HEK293 (cell line): ENCODE results near the gene STYX.

ENCODE experiments used
- CTCF ChIA-PET: fragments of 350-600 bp; formaldehyde crosslinking; extraction: SDS; loops from one replicate; lab custom pipeline; 2021; ENCODE audit warnings: antibody characterized with exemption; lab: Yijun Ruan, JAX
- POLR2A ChIA-PET: fragments of 300-600 bp; formaldehyde crosslinking; extraction: SDS; loops from one replicate; lab custom pipeline; 2020; ENCODE audit warnings: antibody characterized with exemption, inconsistent platforms; lab: Yijun Ruan, JAX
- H3K27ac ChIP-seq: fragments of 200-500 bp; sonication (Bioruptor generic); 2 replicates; pipeline ENCODE4 v1.5.1; 2014; ENCODE audit warnings: low read depth, low read length, control low read depth, inconsistent platforms; ENCODE audit errors: extremely low read depth
- H3K36me3 ChIP-seq, 2 experiments: fragments of 200-500 bp in 1 of 2; sonication (Bioruptor generic) in 1 of 2; 1 replicate in 1 of 2; 2 replicates in 1 of 2; pipeline ENCODE4 v1.5.1; 2014 to 2017; ENCODE audit warnings: inconsistent platforms in 2 of 2, low read length in 2 of 2; ENCODE audit not compliant: control insufficient read depth in 2 of 2, insufficient read depth in 1 of 2
- H3K4me1 ChIP-seq: fragments of 200-500 bp; sonication (Bioruptor generic); 2 replicates; pipeline ENCODE4 v1.5.1; 2014; ENCODE audit warnings: mild to moderate bottlenecking, low read length, inconsistent platforms; ENCODE audit not compliant: control insufficient read depth, insufficient read depth
- H3K4me3 ChIP-seq: 2 replicates; pipeline ENCODE4 v1.5.1; 2011; ENCODE audit warnings: low read depth, mild to moderate bottlenecking, control low read depth, low read length, moderate library complexity
- H3K9me3 ChIP-seq: fragments of 200-500 bp; sonication (Bioruptor generic); 2 replicates; pipeline ENCODE4 v1.5.1; 2014; ENCODE audit warnings: low read depth, low read length, inconsistent platforms; ENCODE audit not compliant: control insufficient read depth, insufficient read depth
- GLIS1 ChIP-seq: fragments of 450-650 bp; formaldehyde crosslinking; IDR thresholded peaks from 2 replicates; pipeline ENCODE4 v1.5.1; 2016; ENCODE audit warnings: missing biosample characterization, missing genetic modification characterization
- HOXA7 ChIP-seq: sonication (generic); formaldehyde crosslinking; IDR thresholded peaks from 2 replicates; pipeline ENCODE4 v1.8.1; 2022; ENCODE audit warnings: missing genetic modification reagents, borderline replicate concordance
- IKZF3 ChIP-seq: fragments of 450-650 bp; IDR thresholded peaks from 2 replicates; pipeline ENCODE4 v1.5.0; 2018; ENCODE audit warnings: missing biosample characterization, mild to moderate bottlenecking, missing genetic modification characterization, moderate library complexity
- KLF9 ChIP-seq: fragments of 450-650 bp; formaldehyde crosslinking; IDR thresholded peaks from 2 replicates; pipeline ENCODE4 v1.5.1; 2016; ENCODE audit warnings: missing biosample characterization, missing genetic modification characterization, low read depth
- PRDM10 ChIP-seq: fragments of 450-650 bp; formaldehyde crosslinking; IDR thresholded peaks from 2 replicates; pipeline ENCODE4 v1.5.1; 2016; ENCODE audit warnings: missing biosample characterization, missing genetic modification characterization
- RBAK ChIP-seq: fragments of 450-650 bp; formaldehyde crosslinking; IDR thresholded peaks from 2 replicates; pipeline ENCODE4 v1.5.1; 2016; ENCODE audit warnings: missing biosample characterization, missing genetic modification characterization
- SCRT1 ChIP-seq: fragments of 450-650 bp; formaldehyde crosslinking; IDR thresholded peaks from 2 replicates; pipeline ENCODE4 v1.5.1; 2016; ENCODE audit warnings: missing biosample characterization, missing genetic modification characterization, borderline replicate concordance
- SP7 ChIP-seq: fragments of 450-650 bp; formaldehyde crosslinking; IDR thresholded peaks from 2 replicates; pipeline ENCODE4 v1.5.1; 2016; ENCODE audit warnings: missing biosample characterization, missing genetic modification characterization
- ZBTB17 ChIP-seq: fragments of 450-650 bp; formaldehyde crosslinking; IDR thresholded peaks from 2 replicates; pipeline ENCODE4 v1.5.1; 2016; ENCODE audit warnings: missing biosample characterization, missing genetic modification characterization
- ZNF132 ChIP-seq: fragments of 450-650 bp; formaldehyde crosslinking; IDR thresholded peaks from 2 replicates; pipeline ENCODE4 v1.5.1; 2017; ENCODE audit warnings: missing biosample characterization, missing genetic modification characterization, borderline replicate concordance
- ZNF16 ChIP-seq: fragments of 450-650 bp; formaldehyde crosslinking; IDR thresholded peaks from 2 replicates; pipeline ENCODE4 v1.5.1; 2016; ENCODE audit warnings: low read depth, missing biosample characterization, missing genetic modification characterization
- ZNF174 ChIP-seq: fragments of 450-650 bp; formaldehyde crosslinking; IDR thresholded peaks from 2 replicates; pipeline ENCODE4 v1.5.0; 2017; ENCODE audit warnings: missing biosample characterization, mild to moderate bottlenecking, missing genetic modification characterization
- ZNF175 ChIP-seq: fragments of 450-650 bp; formaldehyde crosslinking; IDR thresholded peaks from 2 replicates; pipeline ENCODE4 v1.5.1; 2016; ENCODE audit warnings: missing biosample characterization, missing genetic modification characterization
- ZNF248 ChIP-seq: fragments of 450-650 bp; formaldehyde crosslinking; IDR thresholded peaks from 2 replicates; pipeline ENCODE4 v1.5.1; 2017; ENCODE audit warnings: missing biosample characterization, missing genetic modification characterization
- ZNF335 ChIP-seq: fragments of 450-650 bp; formaldehyde crosslinking; conservative IDR thresholded peaks from 2 replicates; pipeline ENCODE4 v1.5.1; 2016; ENCODE audit warnings: missing biosample characterization, missing genetic modification characterization
- ZNF391 ChIP-seq: fragments of 450-650 bp; formaldehyde crosslinking; IDR thresholded peaks from 2 replicates; pipeline ENCODE4 v1.5.1; 2016; ENCODE audit warnings: low read depth, missing biosample characterization, missing genetic modification characterization, borderline replicate concordance
- ZNF404 ChIP-seq: fragments of 450-650 bp; formaldehyde crosslinking; IDR thresholded peaks from 2 replicates; pipeline ENCODE4 v1.5.1; 2017; ENCODE audit warnings: missing biosample characterization, missing genetic modification characterization
- ZNF449 ChIP-seq: fragments of 450-650 bp; formaldehyde crosslinking; IDR thresholded peaks from 2 replicates; pipeline ENCODE4 v1.5.1; 2017; ENCODE audit warnings: missing biosample characterization, mild to moderate bottlenecking, missing genetic modification characterization, moderate library complexity
- ZNF561 ChIP-seq: fragments of 450-650 bp; IDR thresholded peaks from 2 replicates; pipeline ENCODE4 v1.5.1; 2018; ENCODE audit warnings: missing biosample characterization, missing genetic modification characterization, borderline replicate concordance
- ZNF621 ChIP-seq: fragments of 450-650 bp; formaldehyde crosslinking; IDR thresholded peaks from 2 replicates; pipeline ENCODE4 v1.5.1; 2017; ENCODE audit warnings: missing biosample characterization, missing genetic modification characterization
- ZNF707 ChIP-seq: fragments of 450-650 bp; formaldehyde crosslinking; IDR thresholded peaks from 2 replicates; pipeline ENCODE4 v1.5.1; 2016; ENCODE audit warnings: missing biosample characterization, missing genetic modification characterization
- ZNF776 ChIP-seq: fragments of 450-650 bp; formaldehyde crosslinking; IDR thresholded peaks from 2 replicates; pipeline ENCODE4 v1.5.0; 2017; ENCODE audit warnings: missing biosample characterization, missing genetic modification characterization, borderline replicate concordance
- ZNF792 ChIP-seq: fragments of 450-650 bp; formaldehyde crosslinking; IDR thresholded peaks from 2 replicates; pipeline ENCODE4 v1.5.1; 2016; ENCODE audit warnings: missing biosample characterization, missing genetic modification characterization
- ZSCAN23 ChIP-seq: fragments of 450-650 bp; formaldehyde crosslinking; IDR thresholded peaks from 2 replicates; pipeline ENCODE4 v1.5.1; 2016; ENCODE audit warnings: missing biosample characterization, missing genetic modification characterization
- TF ChIP-seq, protein P1 (sequence below): fragments of 450-650 bp; formaldehyde crosslinking; IDR thresholded peaks from 2 replicates; pipeline ENCODE4 v1.5.1; 2017; ENCODE audit warnings: missing biosample characterization, missing genetic modification characterization
- TF ChIP-seq, protein P2 (sequence below): fragments of 450-650 bp; formaldehyde crosslinking; IDR thresholded peaks from 2 replicates; pipeline ENCODE4 v1.5.1; 2016; ENCODE audit warnings: missing biosample characterization, missing genetic modification characterization
- TF ChIP-seq, protein P3 (sequence below): fragments of 450-650 bp; formaldehyde crosslinking; IDR thresholded peaks from 2 replicates; pipeline ENCODE4 v1.5.1; 2017; ENCODE audit warnings: missing biosample characterization, missing genetic modification characterization

Gene STYX

DNA sequence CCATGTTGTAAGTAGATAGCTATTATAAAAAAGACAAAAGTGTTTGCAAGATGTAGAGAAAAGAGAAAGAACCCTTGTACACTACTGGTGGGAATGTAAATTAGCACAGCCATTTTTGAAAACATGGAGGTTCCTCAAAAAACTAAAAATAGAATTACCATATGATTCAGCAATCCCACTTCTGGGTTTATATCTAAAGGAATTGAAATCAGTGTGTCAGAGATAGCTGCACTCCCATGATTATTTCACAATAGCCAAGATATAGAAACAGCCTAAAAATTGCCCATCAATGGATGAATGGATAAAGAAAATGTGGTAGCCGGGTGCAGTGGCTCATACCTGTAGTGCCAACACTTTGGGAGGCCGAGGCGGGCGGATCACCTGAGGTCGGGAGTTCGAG, 13.8 kb upstream of the STYX start:
- TF ChIP-seq HOXA7 (CRISPR knock-in tag) (no peak), IKZF3 (no peak), ZBTB17 (tag by site-specific recombination) (no peak), ZNF248 (tag by site-specific recombination) (no peak), ZNF175 (tag by site-specific recombination) (no peak), RBAK (tag by site-specific recombination) (no peak), SCRT1 (no peak), ZNF449 (tag by site-specific recombination) (no peak), ZNF404 (tag by site-specific recombination) (no peak), PRDM10 (tag by site-specific recombination) (no peak), ZNF132 (no peak), GLIS1 (no peak), ZNF391 (tag by site-specific recombination) (no peak), KLF9 (tag by site-specific recombination) (no peak), ZNF707 (no peak)
- ChIA-PET CTCF (no interaction called here), POLR2A (no interaction called here)
- Histone ChIP-seq H3K4me3 (no peak overlapping the region), H3K4me1 (peaks cover 4% of the 10 kb centered on the region; the same call in 1 of the 2 replicates), H3K36me3 (peaks cover 93 to 95% of the 10 kb centered on the region in 2 experiments), H3K27ac (no peak overlapping the region), H3K9me3 (no peaks in the 10 kb centered on the region)

DNA sequence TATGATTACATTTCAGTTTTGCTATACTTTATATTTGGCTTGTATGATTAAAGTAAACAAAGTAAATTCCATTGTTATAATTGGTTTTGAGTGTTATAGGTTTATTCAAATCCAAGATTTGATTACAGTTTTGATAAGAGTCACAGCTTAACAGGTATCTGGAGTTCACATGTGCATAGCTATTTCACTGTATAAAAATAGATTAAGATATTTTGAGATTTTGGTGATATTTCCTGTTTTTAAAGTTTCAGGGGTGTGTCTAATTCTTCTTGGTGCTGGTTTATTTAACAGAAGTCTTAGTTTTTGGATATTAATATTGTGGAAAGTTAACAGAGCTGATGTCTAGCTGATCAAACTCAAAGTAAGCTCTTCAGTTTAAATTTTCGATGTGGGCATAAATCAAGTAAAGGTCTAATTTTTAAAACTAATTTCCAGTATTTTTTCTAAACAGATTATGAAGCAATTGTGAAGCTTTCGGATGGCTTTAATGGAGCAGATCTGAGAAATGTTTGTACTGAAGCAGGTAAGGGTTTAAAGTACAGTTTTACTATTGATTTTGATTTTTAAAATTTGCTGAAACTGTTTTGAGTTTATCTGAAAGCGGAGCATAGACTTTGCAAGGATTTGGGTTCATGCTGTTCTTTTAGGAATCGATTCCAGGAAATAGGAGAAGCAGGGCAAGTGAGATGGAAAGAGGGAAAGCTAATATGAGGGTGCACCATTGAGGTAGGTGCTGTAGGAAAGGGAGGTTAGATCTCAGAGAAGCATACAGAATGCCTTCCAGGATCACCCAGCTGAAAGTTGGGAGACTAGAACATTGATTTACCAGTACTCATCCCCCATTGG, 6.2 kb upstream of the STYX start:
- Histone ChIP-seq H3K27ac (no peak overlapping the region), H3K4me3 (no peak overlapping the region), H3K36me3 (peaks cover 80 to 93% of the 10 kb centered on the region in 2 experiments), H3K4me1 (no peaks in the 10 kb centered on the region), H3K9me3 (no peaks in the 10 kb centered on the region)
- ChIA-PET CTCF (interaction anchor here (0.5 to 1.0 kb wide), 2 partner anchors 46 to 47 kb away, joined by 3 to 4 read pairs; no protein-coding TSS in a partner anchor), POLR2A (no interaction called here)
- TF ChIP-seq ZNF561 (tag by site-specific recombination) = no peak
- no peak for TF ChIP-seq ZNF335 (tag by site-specific recombination)
- TF ChIP-seq ZNF174 (tag by site-specific recombination) = no peak
- TF ChIP-seq, protein P1, sequence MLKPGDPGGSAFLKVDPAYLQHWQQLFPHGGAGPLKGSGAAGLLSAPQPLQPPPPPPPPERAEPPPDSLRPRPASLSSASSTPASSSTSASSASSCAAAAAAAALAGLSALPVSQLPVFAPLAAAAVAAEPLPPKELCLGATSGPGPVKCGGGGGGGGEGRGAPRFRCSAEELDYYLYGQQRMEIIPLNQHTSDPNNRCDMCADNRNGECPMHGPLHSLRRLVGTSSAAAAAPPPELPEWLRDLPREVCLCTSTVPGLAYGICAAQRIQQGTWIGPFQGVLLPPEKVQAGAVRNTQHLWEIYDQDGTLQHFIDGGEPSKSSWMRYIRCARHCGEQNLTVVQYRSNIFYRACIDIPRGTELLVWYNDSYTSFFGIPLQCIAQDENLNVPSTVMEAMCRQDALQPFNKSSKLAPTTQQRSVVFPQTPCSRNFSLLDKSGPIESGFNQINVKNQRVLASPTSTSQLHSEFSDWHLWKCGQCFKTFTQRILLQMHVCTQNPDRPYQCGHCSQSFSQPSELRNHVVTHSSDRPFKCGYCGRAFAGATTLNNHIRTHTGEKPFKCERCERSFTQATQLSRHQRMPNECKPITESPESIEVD (tag by site-specific recombination) = no peak
- no peak for TF ChIP-seq SP7 (tag by site-specific recombination)
- TF ChIP-seq, protein P2, sequence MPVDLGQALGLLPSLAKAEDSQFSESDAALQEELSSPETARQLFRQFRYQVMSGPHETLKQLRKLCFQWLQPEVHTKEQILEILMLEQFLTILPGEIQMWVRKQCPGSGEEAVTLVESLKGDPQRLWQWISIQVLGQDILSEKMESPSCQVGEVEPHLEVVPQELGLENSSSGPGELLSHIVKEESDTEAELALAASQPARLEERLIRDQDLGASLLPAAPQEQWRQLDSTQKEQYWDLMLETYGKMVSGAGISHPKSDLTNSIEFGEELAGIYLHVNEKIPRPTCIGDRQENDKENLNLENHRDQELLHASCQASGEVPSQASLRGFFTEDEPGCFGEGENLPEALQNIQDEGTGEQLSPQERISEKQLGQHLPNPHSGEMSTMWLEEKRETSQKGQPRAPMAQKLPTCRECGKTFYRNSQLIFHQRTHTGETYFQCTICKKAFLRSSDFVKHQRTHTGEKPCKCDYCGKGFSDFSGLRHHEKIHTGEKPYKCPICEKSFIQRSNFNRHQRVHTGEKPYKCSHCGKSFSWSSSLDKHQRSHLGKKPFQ (tag by site-specific recombination) = no peak
- TF ChIP-seq ZNF707 = no peak
- TF ChIP-seq ZNF792 (tag by site-specific recombination) = no peak
- TF ChIP-seq, protein P3, sequence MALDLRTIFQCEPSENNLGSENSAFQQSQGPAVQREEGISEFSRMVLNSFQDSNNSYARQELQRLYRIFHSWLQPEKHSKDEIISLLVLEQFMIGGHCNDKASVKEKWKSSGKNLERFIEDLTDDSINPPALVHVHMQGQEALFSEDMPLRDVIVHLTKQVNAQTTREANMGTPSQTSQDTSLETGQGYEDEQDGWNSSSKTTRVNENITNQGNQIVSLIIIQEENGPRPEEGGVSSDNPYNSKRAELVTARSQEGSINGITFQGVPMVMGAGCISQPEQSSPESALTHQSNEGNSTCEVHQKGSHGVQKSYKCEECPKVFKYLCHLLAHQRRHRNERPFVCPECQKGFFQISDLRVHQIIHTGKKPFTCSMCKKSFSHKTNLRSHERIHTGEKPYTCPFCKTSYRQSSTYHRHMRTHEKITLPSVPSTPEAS (tag by site-specific recombination) = no peak
- no peak for TF ChIP-seq ZNF16 (tag by site-specific recombination)
- no peak for TF ChIP-seq ZSCAN23
- no peak for TF ChIP-seq ZNF621 (tag by site-specific recombination)
- TF ChIP-seq ZNF776 (tag by site-specific recombination) = no peak
